H1 (cell line): ENCODE measurements around the gene LAG3. TPM values are rescaled to one million over a fixed set of nuclear protein-coding genes. Genes with fewer than 3 reads are reported as not detected.

Experiments used
- ASH2L ChIP-seq: fragments of 200-600, 300-600 bp; sonication (generic); IDR thresholded peaks from one replicate; pipeline ENCODE4 v1.7.1; 2017; ENCODE audit warnings: low read length
- CBX5 ChIP-seq: fragments of 300-800, 300-1000 bp; sonication (generic); IDR thresholded peaks from 2 replicates; pipeline ENCODE4 v1.7.1; 2016; ENCODE audit warnings: antibody characterized with exemption, low read length, low read depth
- CHD7 ChIP-seq: fragments of 300-600 bp; sonication (generic); IDR thresholded peaks from 2 replicates; pipeline ENCODE4 v1.7.1; 2012; ENCODE audit warnings: low read length, moderate library complexity, mild to moderate bottlenecking, inconsistent platforms; ENCODE audit not compliant: insufficient replicate concordance
- GABPA ChIP-seq: IDR thresholded peaks from 2 replicates; pipeline ENCODE4 v1.6.1; 2011; ENCODE audit warnings: mild to moderate bottlenecking, low read length, moderate library complexity, borderline replicate concordance; ENCODE audit not compliant: insufficient read depth
- HDAC2 ChIP-seq, 2 experiments: fragments of 300-600 bp in 1 of 2; sonication (generic) in 1 of 2; IDR thresholded peaks; 2 replicates each; pipeline ENCODE4 v1.6.1; 2011 to 2012; ENCODE audit warnings: low read depth in 2 of 2, low read length in 2 of 2, mild to moderate bottlenecking in 2 of 2, moderate library complexity in 2 of 2, borderline replicate concordance in 1 of 2, inconsistent platforms in 1 of 2
- JUN ChIP-seq: IDR thresholded peaks from 2 replicates; pipeline ENCODE4 v1.6.1; 2011; ENCODE audit warnings: low read depth, mild to moderate bottlenecking, improper control_type of control experiment, low read length
- JUND ChIP-seq: IDR thresholded peaks from 2 replicates; pipeline ENCODE4 v1.6.1; 2011; ENCODE audit warnings: mild to moderate bottlenecking, improper control_type of control experiment, low read length
- POU5F1 ChIP-seq: IDR thresholded peaks from 2 replicates; pipeline ENCODE4 v1.6.1; 2011; ENCODE audit warnings: low read depth, mild to moderate bottlenecking, low read length, moderate library complexity
- TCF12 ChIP-seq: IDR thresholded peaks from 2 replicates; pipeline ENCODE4 v1.6.1; 2011; ENCODE audit warnings: low read depth, mild to moderate bottlenecking, low read length
- USF2 ChIP-seq: IDR thresholded peaks from 2 replicates; pipeline ENCODE4 v1.6.1; 2011; ENCODE audit warnings: low read length, improper control_type of control experiment
- polyA plus RNA-seq, 7 experiments: library from polyadenylated mRNA; depleted of rRNA in 3 of 7; stranded (reverse) in 5 of 7; unstranded in 2 of 7; fragments of >200 nt in 5 of 7; fragments of 200-250 nt in 2 of 7; gene quantifications; 1 replicate in 5 of 7; 2 replicates in 1 of 7; 4 replicates in 1 of 7; pipeline versions ENCODE4 v1.2.1 to v1.2.3, GENCODE V29; 2011 to 2013; ENCODE audit warnings: missing spikeins in 2 of 7, mixed read lengths in 2 of 7
- total RNA-seq: library from RNA; stranded (reverse); fragmentation: NEBNext Ultra II Directional; extraction: Animal tissue kit (Norgen Biotek cat#: 25700); gene quantifications from 2 replicates; pipeline ENCODE4 v1.2.1, GENCODE V29; 2021

The LAG3 gene
- total and polyA plus RNA-seq, 2 of the 8 experiments (the other 6 are each of a cell fraction or from before 2014, with no cell fraction given), result 1.1 to 3.1 TPM

GRCh38 chr12:6810758-6811157 lies 38.4 kb downstream of the LAG3 start (continued):
- TF ChIP-seq CHD7 (no peak), CBX5 (no peak), JUND (no peak), ASH2L (no peak), GABPA (no peak), HDAC2 (IDR thresholded peaks at IDR 0.05; ENCODE audit: borderline replicate concordance in 1 of 2, low read depth in 2 of 2, low read length in 2 of 2) (no peak), USF2 (no peak), TCF12 (no peak), POU5F1 (no peak), JUN (no peak)
